ENCODE data around the gene NOX5. TPM values are rescaled to one million over a fixed set of nuclear protein-coding genes. Genes with fewer than 3 reads are reported as not detected.

The NOX5 gene
- total and polyA plus RNA-seq, 2 of the 4 experiments (the other 2 are of a cell fraction) = 0.07 TPM; not detected in 1

GRCh38 chr15:68966996-68967395 is 47.5 kb upstream of the NOX5 start:
- no peak for ATAC-seq (ENCODE audit: low read depth)
- Histone ChIP-seq H3K23ac (ENCODE audit: low read depth, low read length) (no peak overlapping the region), H3K18ac (ENCODE audit: low read depth, low read length) (no peak overlapping the region), H3K27me3 (ENCODE audit: control insufficient read depth, insufficient read depth, low read length) (peaks cover 2% of the 10 kb centered on the region; the same call in 1 of the 2 replicates), H3K56ac (ENCODE audit: extremely low read depth, insufficient read depth, low read length) (no peak overlapping the region), H4K8ac (ENCODE audit: low read depth in 2 of 2, low read length in 2 of 2) (no peak overlapping the region), H2BK120ac (ENCODE audit: low read depth, low read length) (no peak overlapping the region), H2BK20ac (ENCODE audit: low read depth, low read length) (no peak overlapping the region), H3K14ac (replicated peaks; ENCODE audit: low read depth, low read length) (no peak overlapping the region), H3K79me1 (ENCODE audit: low read depth in 1 of 2, low read length in 2 of 2) (no peaks in the 10 kb centered on the region), H2AFZ (replicated peaks; ENCODE audit: low read length, poor library complexity) (no peak overlapping the region), H3K9me3 (ENCODE audit: control insufficient read depth, insufficient read depth, low read length) (peaks cover 3% of the 10 kb centered on the region), H3K4me2 (ENCODE audit: low read depth, low read length) (no peak overlapping the region), H2AK5ac (ENCODE audit: low read depth, low read length) (no peak overlapping the region), H3K9ac (ENCODE audit: low read depth, low read length) (no peak overlapping the region), H4K91ac (ENCODE audit: insufficient read depth, low read depth, low read length) (no peak overlapping the region), H4K20me1 (ENCODE audit: insufficient read depth, low read length) (no peaks in the 10 kb centered on the region), H3K4me1 (ENCODE audit: control insufficient read depth, insufficient read depth, low read length) (no peaks in the 10 kb centered on the region), H3K9me1 (ENCODE audit: insufficient read depth, low read length) (no peaks in the 10 kb centered on the region), H3K4ac (ENCODE audit: low read depth, low read length) (no peak overlapping the region), H3K4me3 (ENCODE audit: insufficient read depth, low read depth, low read length) (no peak overlapping the region), H2BK5ac (ENCODE audit: low read depth, low read length, poor library complexity, severe bottlenecking) (no peak overlapping the region), H4K5ac (ENCODE audit: low read depth, low read length) (no peak overlapping the region), H2AK9ac (replicated peaks; ENCODE audit: low read depth, low read length, poor library complexity) (no peak overlapping the region), H2BK15ac (ENCODE audit: low read depth, low read length) (no peak overlapping the region), H3K36me3 (ENCODE audit: control insufficient read depth, insufficient read depth, low read length) (no peaks in the 10 kb centered on the region), H3K27ac (ENCODE audit: insufficient read depth, low read length) (no peak overlapping the region)
- BruUV-seq (replicated peaks) = no TSS peak
- TF ChIP-seq CEBPB (IDR thresholded peaks at IDR 0.05; ENCODE audit: low read depth, low read length) = no peak
- TF ChIP-seq, protein P1, sequence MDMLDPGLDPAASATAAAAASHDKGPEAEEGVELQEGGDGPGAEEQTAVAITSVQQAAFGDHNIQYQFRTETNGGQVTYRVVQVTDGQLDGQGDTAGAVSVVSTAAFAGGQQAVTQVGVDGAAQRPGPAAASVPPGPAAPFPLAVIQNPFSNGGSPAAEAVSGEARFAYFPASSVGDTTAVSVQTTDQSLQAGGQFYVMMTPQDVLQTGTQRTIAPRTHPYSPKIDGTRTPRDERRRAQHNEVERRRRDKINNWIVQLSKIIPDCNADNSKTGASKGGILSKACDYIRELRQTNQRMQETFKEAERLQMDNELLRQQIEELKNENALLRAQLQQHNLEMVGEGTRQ (IDR thresholded peaks at IDR 0.05; ENCODE audit: low read depth, low read length) = no peak
- no peak for TF ChIP-seq RFX5 (IDR thresholded peaks at IDR 0.05; ENCODE audit: low read depth, low read length)
- no peak for TF ChIP-seq RCOR1 (IDR thresholded peaks at IDR 0.05; ENCODE audit: insufficient replicate concordance, low read length)
- no peak for TF ChIP-seq NFE2L2 (IDR thresholded peaks at IDR 0.05; ENCODE audit: low read depth, low read length)
- no peak for TF ChIP-seq BHLHE40 (IDR thresholded peaks at IDR 0.05; ENCODE audit: low read depth, low read length)
- ChIA-PET CTCF (no interaction called here), POLR2A (ENCODE audit: unreplicated experiment) (no interaction called here)
- dilution Hi-C loops (cut with HindIII; ENCODE audit: low sequenced_read_pairs, unreplicated experiment) (no loop called here), intact Hi-C loops (cut with micrococcal nuclease) (no loop called here), in situ Hi-C loops (cut with MboI; ENCODE audit: low sequenced_read_pairs) (no loop called here)
- 20% methylated on average over 1 of the region's 5 CpGs; no CpG with 5 or more reads in 1 of the 2 experiments for WGBS, 2 experiments (ENCODE audit: extremely low coverage in 2 of 2, insufficient read length in 1 of 2)
- DNase-seq = no peak
